GM18861 (cell line): ENCODE results near the gene PAM16.

Experiments used
- ATAC-seq: cut with Tn5 transposase; IDR thresholded peaks from one replicate; pipeline ENCODE4 v1.9.1; 2021; ENCODE audit not compliant: unreplicated experiment

Gene PAM16

GRCh38 chr16:4383591-4384444, 32.7 kb upstream of the PAM16 start:
- no peak for ATAC-seq

- ATAC-seq: no peak
Measured at GRCh38 chr16:4382795-4383357, 31.8 kb upstream of the PAM16 start.

GRCh38 chr16:4381935-4382794, 31.0 kb upstream of the PAM16 start:
- no peak for ATAC-seq

GRCh38 chr16:4381072-4381934, 30.2 kb upstream of the PAM16 start:
- no peak for ATAC-seq

GRCh38 chr16:4380119-4381063, 29.3 kb upstream of the PAM16 start:
- ATAC-seq: no peak

GRCh38 chr16:4378999-4379690, 28.0 kb upstream of the PAM16 start:
- ATAC-seq: no peak

- no peak for ATAC-seq
Measured at GRCh38 chr16:4378161-4378666, 27.1 kb upstream of the PAM16 start.

GRCh38 chr16:4377573-4378154, 26.5 kb upstream of the PAM16 start:
- ATAC-seq: no peak

GRCh38 chr16:4376893-4377572, 25.9 kb upstream of the PAM16 start:
- ATAC-seq: no peak

- no peak for ATAC-seq
Measured at GRCh38 chr16:4376126-4376892, 25.2 kb upstream of the PAM16 start.

- no peak for ATAC-seq
Measured at GRCh38 chr16:4375717-4376116, 24.6 kb upstream of the PAM16 start.

- ATAC-seq: no peak
Measured at GRCh38 chr16:4373909-4374742, 23.0 kb upstream of the PAM16 start.

- no peak for ATAC-seq
Measured at GRCh38 chr16:4373356-4373908, 22.3 kb upstream of the PAM16 start.

- no peak for ATAC-seq
Measured at GRCh38 chr16:4372578-4373355, 21.6 kb upstream of the PAM16 start.

GRCh38 chr16:4372001-4372577, 21.0 kb upstream of the PAM16 start:
- ATAC-seq: no peak
